Right lobe of liver (tissue), 4 donors: ENCODE measurements around the gene UBE2R2.

ENCODE experiments used
- CTCF ChIP-seq, 4 donors: fragments of 200-600 bp in 3 of 4; fragments of 450-650 bp in 1 of 4; IDR thresholded peaks; one replicate each; pipeline versions ENCODE4 v1.5.1 to v1.8.0; 2016 to 2022; ENCODE audit warnings: antibody characterized with exemption in 4 of 4, mild to moderate bottlenecking in 2 of 4
- POLR2A ChIP-seq: fragments of 450-650 bp; IDR thresholded peaks from one replicate; pipeline ENCODE4 v1.6.1; 2017; ENCODE audit warnings: antibody characterized with exemption, mild to moderate bottlenecking
- donor health status: DM: no; HTN: no; CAD: no.
- donor health status: DM: no; HTN: no; CAD: no.
- donor health status: DM: no; HTN: yes; CAD: no.

DNA sequence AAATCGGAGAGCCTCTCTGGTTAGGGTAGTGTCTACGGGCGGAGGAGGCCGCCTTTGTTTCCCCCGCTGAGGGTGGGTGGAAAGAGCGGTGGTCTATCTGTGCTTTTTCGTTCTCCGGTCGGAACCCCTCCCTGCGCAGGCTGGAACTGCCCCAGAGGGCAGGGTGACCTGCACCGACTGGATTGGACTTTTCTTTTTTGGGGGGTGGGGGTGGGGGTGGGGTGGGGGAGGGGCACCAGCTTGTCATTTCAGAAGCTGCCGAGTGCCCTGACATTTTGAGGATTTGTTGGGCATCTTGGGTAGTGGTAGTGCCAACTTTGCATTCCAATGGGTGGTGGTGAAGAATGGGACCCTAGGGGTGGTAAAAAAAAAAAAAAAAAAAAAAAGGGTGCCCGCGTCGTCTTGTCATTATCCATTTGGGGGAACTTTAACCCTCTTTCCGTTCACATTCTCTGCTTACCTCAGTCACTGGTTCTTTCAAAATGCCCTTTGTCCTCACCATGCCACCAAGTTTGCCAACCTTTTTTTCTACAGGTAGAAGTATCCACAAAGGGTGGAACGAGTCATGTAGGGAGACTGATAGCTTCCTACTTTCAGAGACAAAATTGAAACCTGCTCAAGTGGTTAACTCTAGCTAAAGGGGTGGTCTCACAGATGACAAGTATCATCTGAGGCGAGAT, 1.3 kb downstream of the UBE2R2 start:
- TF ChIP-seq POLR2A, result peak; percentile 29
- TF ChIP-seq CTCF (IDR thresholded peaks at IDR 0.05), result no peak
